Measurements from ENCODE around the gene IQCF5. TPM values are rescaled to one million over a fixed set of nuclear protein-coding genes. Genes with fewer than 3 reads are reported as not detected.

The IQCF5 gene
- total RNA-seq, 6 experiments from 2014 or later, result not detected

GRCh38 chr3:51897391-51897790, 22.0 kb upstream of the IQCF5 start:
- Mint-ChIP-seq H3K27ac (no peak overlapping the region), H3K4me3 (no peak overlapping the region), H3K4me1 (ENCODE audit: low read depth) (peaks cover 3% of the 10 kb centered on the region; the same call in 1 of the 2 replicates), H3K9me3 (no peaks in the 10 kb centered on the region), H3K36me3 (ENCODE audit: low read depth) (no peaks in the 10 kb centered on the region), H3K27me3 (ENCODE audit: insufficient read depth) (peaks cover 32% of the 10 kb centered on the region)
- no peak for DNase-seq
- TF ChIP-seq CTCF (IDR thresholded peaks at IDR 0.05), result no peak

GRCh38 chr3:51896607-51897305, 21.4 kb upstream of the IQCF5 start:
- H3K36me3 Mint-ChIP-seq (ENCODE audit: low read depth), result no peaks in the 10 kb centered on the region
- no peak for DNase-seq
- no peaks in the 10 kb centered on the region for H3K4me1 Mint-ChIP-seq (ENCODE audit: low read depth)
- no peaks in the 10 kb centered on the region for H3K9me3 Mint-ChIP-seq
- H3K27ac Mint-ChIP-seq, result no peak overlapping the region
- TF ChIP-seq CTCF (IDR thresholded peaks at IDR 0.05), result no peak
- H3K27me3 Mint-ChIP-seq (ENCODE audit: insufficient read depth), result peaks cover 37% of the 10 kb centered on the region
- no peak overlapping the region for H3K4me3 Mint-ChIP-seq

- TF ChIP-seq CTCF (IDR thresholded peaks at IDR 0.05), result no peak
- peaks cover 37% of the 10 kb centered on the region for H3K27me3 Mint-ChIP-seq (ENCODE audit: insufficient read depth)
- H3K36me3 Mint-ChIP-seq (ENCODE audit: low read depth), result no peaks in the 10 kb centered on the region
These were observed 19.5 kb upstream of the IQCF5 start for GRCh38 chr3:51894939-51895338.

GRCh38 chr3:51894391-51894790, 19.0 kb upstream of the IQCF5 start:
- H3K36me3 Mint-ChIP-seq (ENCODE audit: low read depth), result no peaks in the 10 kb centered on the region
- no peak for DNase-seq
- H3K4me1 Mint-ChIP-seq (ENCODE audit: low read depth), result no peaks in the 10 kb centered on the region
- H3K27ac Mint-ChIP-seq, result no peak overlapping the region
- peaks cover 37% of the 10 kb centered on the region for H3K27me3 Mint-ChIP-seq (ENCODE audit: insufficient read depth)
- no peak overlapping the region for H3K4me3 Mint-ChIP-seq
- no peaks in the 10 kb centered on the region for H3K9me3 Mint-ChIP-seq
- TF ChIP-seq CTCF (IDR thresholded peaks at IDR 0.05), result no peak

More at GRCh38 chr3:51894939-51895338, 19.5 kb upstream of the IQCF5 start:
- Mint-ChIP-seq H3K4me3 (no peak overlapping the region), H3K9me3 (no peaks in the 10 kb centered on the region), H3K4me1 (ENCODE audit: low read depth) (no peaks in the 10 kb centered on the region), H3K27ac (no peak overlapping the region)
- DNase-seq, result no peak

GRCh38 chr3:51891242-51892039, 16.0 kb upstream of the IQCF5 start:
- Mint-ChIP-seq H3K36me3 (ENCODE audit: low read depth) (no peaks in the 10 kb centered on the region), H3K4me3 (no peak overlapping the region), H3K27ac (no peak overlapping the region), H3K9me3 (no peaks in the 10 kb centered on the region), H3K27me3 (ENCODE audit: insufficient read depth) (peaks cover 32% of the 10 kb centered on the region), H3K4me1 (ENCODE audit: low read depth) (no peaks in the 10 kb centered on the region)
- TF ChIP-seq CTCF (IDR thresholded peaks at IDR 0.05), result no peak
- DNase-seq, result no peak
